ENCODE results near the gene RFLNA. TPM values are rescaled to one million over a fixed set of nuclear protein-coding genes. Genes with fewer than 3 reads are reported as not detected.
"Not testable (repeated sequence)": the region's sequence is repeated elsewhere in the genome, so short reads cannot be mapped to it uniquely, and the experiment has no call there.

Gene RFLNA
- total RNA-seq, 1 experiment from 2014 or later: 17.8 TPM

- Histone ChIP-seq H3K36me3 (no peaks in the 10 kb centered on the region), H3K9me3 (no peaks in the 10 kb centered on the region), H3K27me3 (no peaks in the 10 kb centered on the region), H3K4me3 (no peak overlapping the region)
- DNase-seq: no peak
Measured at GRCh38 chr12:124297389-124297788, 2.5 kb downstream of the RFLNA start.

GRCh38 chr12:124297856-124298255 lies 3.0 kb downstream of the RFLNA start:
- no peaks in the 10 kb centered on the region for H3K9me3 ChIP-seq
- no peak overlapping the region for H3K4me3 ChIP-seq
- no peak for DNase-seq
- H3K36me3 ChIP-seq: no peaks in the 10 kb centered on the region
- H3K27me3 ChIP-seq: no peaks in the 10 kb centered on the region

GRCh38 chr12:124298685-124299410 lies 4.0 kb downstream of the RFLNA start:
- DNase-seq: no peak
- no peaks in the 10 kb centered on the region for H3K27me3 ChIP-seq

GRCh38 chr12:124299628-124300388 lies 4.9 kb downstream of the RFLNA start:
- Histone ChIP-seq H3K36me3 (no peaks in the 10 kb centered on the region), H3K9me3 (no peaks in the 10 kb centered on the region), H3K4me3 (no peak overlapping the region), H3K27me3 (no peaks in the 10 kb centered on the region)
- DNase-seq: no peak

More at GRCh38 chr12:124298685-124299410, 4.0 kb downstream of the RFLNA start:
- no peak overlapping the region for H3K4me3 ChIP-seq
- H3K36me3 ChIP-seq: no peaks in the 10 kb centered on the region
- H3K9me3 ChIP-seq: no peaks in the 10 kb centered on the region

- DNase-seq, H3K9me3 ChIP-seq, H3K36me3 ChIP-seq, H3K27me3 ChIP-seq, H3K4me3 ChIP-seq: not testable (repeated sequence)
Measured at GRCh38 chr12:124300657-124301056, 5.8 kb downstream of the RFLNA start.

GRCh38 chr12:124301084-124301654 lies 6.3 kb downstream of the RFLNA start:
- Histone ChIP-seq H3K36me3 (no peaks in the 10 kb centered on the region), H3K4me3 (no peak overlapping the region), H3K9me3 (no peaks in the 10 kb centered on the region), H3K27me3 (no peaks in the 10 kb centered on the region)
- no peak for DNase-seq

GRCh38 chr12:124302241-124302806 lies 7.4 kb downstream of the RFLNA start:
- H3K9me3 ChIP-seq: no peaks in the 10 kb centered on the region
- DNase-seq: no peak

GRCh38 chr12:124302807-124303578 lies 8.1 kb downstream of the RFLNA start:
- Histone ChIP-seq H3K27me3 (no peaks in the 10 kb centered on the region), H3K4me3 (no peak overlapping the region), H3K36me3 (no peaks in the 10 kb centered on the region), H3K9me3 (no peaks in the 10 kb centered on the region)
- DNase-seq: no peak

More at GRCh38 chr12:124302241-124302806, 7.4 kb downstream of the RFLNA start:
- Histone ChIP-seq H3K36me3 (no peaks in the 10 kb centered on the region), H3K27me3 (no peaks in the 10 kb centered on the region), H3K4me3 (no peak overlapping the region)

- H3K4me3 ChIP-seq: no peak overlapping the region
- no peaks in the 10 kb centered on the region for H3K9me3 ChIP-seq
- DNase-seq: no peak
- no peaks in the 10 kb centered on the region for H3K36me3 ChIP-seq
- H3K27me3 ChIP-seq: no peaks in the 10 kb centered on the region
Measured at GRCh38 chr12:124303579-124304313, 8.9 kb downstream of the RFLNA start.

GRCh38 chr12:124304314-124304790 lies 9.5 kb downstream of the RFLNA start:
- Histone ChIP-seq H3K4me3 (no peak overlapping the region), H3K36me3 (no peaks in the 10 kb centered on the region), H3K27me3 (no peaks in the 10 kb centered on the region), H3K9me3 (no peaks in the 10 kb centered on the region)
- DNase-seq: no peak

- H3K36me3 ChIP-seq: no peaks in the 10 kb centered on the region
- no peak for DNase-seq
- H3K4me3 ChIP-seq: no peak overlapping the region
- H3K27me3 ChIP-seq: no peaks in the 10 kb centered on the region
- H3K9me3 ChIP-seq: no peaks in the 10 kb centered on the region
Measured at GRCh38 chr12:124305136-124305535, 10.2 kb downstream of the RFLNA start.

GRCh38 chr12:124305776-124306685 lies 11.1 kb downstream of the RFLNA start:
- DNase-seq: no peak
- Histone ChIP-seq H3K36me3 (no peaks in the 10 kb centered on the region), H3K4me3 (no peak overlapping the region), H3K27me3 (no peaks in the 10 kb centered on the region), H3K9me3 (no peaks in the 10 kb centered on the region)

- H3K4me3 ChIP-seq: no peak overlapping the region
- DNase-seq: no peak
- no peaks in the 10 kb centered on the region for H3K36me3 ChIP-seq
- H3K27me3 ChIP-seq: no peaks in the 10 kb centered on the region
- no peaks in the 10 kb centered on the region for H3K9me3 ChIP-seq
Measured at GRCh38 chr12:124306686-124307555, 12.0 kb downstream of the RFLNA start.

GRCh38 chr12:124307556-124307825 lies 12.6 kb downstream of the RFLNA start:
- DNase-seq: no peak
- no peaks in the 10 kb centered on the region for H3K27me3 ChIP-seq
- H3K4me3 ChIP-seq: no peak overlapping the region
- H3K9me3 ChIP-seq: no peaks in the 10 kb centered on the region
- H3K36me3 ChIP-seq: no peaks in the 10 kb centered on the region
